Effector memory CD8-positive, alpha-beta T cell (primary cell): Measurements from ENCODE around the gene HDDC2.
"Not testable (repeated sequence)": the region's sequence is repeated elsewhere in the genome, so short reads cannot be mapped to it uniquely, and the experiment has no call there.

Source experiments
- ATAC-seq: fragments of 150-1000 bp; cut with Tn5 transposase; replicated peaks from 2 replicates; pipeline ENCODE4 v1.10.0; 2021; ENCODE audit warnings: mild to moderate bottlenecking, moderate library complexity
- DNase-seq, 3 experiments: peaks; one replicate each; pipeline ENCODE4 v3.0.0; 2021
- H3K27ac Mint-ChIP-seq, 2 donors: one replicate each; pipeline ENCODE4 v1.8.0; 2022; ENCODE audit warnings: mild to moderate bottlenecking in 2 of 2, mixed read lengths in 2 of 2, moderate library complexity in 2 of 2
- H3K27me3 Mint-ChIP-seq, 2 donors: one replicate each; pipeline ENCODE4 v1.8.0; 2022; ENCODE audit warnings: mixed read lengths in 2 of 2
- H3K36me3 Mint-ChIP-seq: one replicate; pipeline ENCODE4 v1.8.0; 2022; ENCODE audit warnings: mild to moderate bottlenecking, moderate library complexity, mixed read lengths; ENCODE audit not compliant: insufficient read depth
- H3K4me1 Mint-ChIP-seq, 2 donors: one replicate each; pipeline ENCODE4 v1.8.0; 2022; ENCODE audit warnings: low read depth in 2 of 2, mixed read lengths in 2 of 2
- H3K4me3 Mint-ChIP-seq, 2 donors: one replicate each; pipeline ENCODE4 v1.8.0; 2022; ENCODE audit warnings: mild to moderate bottlenecking in 2 of 2, mixed read lengths in 2 of 2, moderate library complexity in 2 of 2
- H3K9me3 Mint-ChIP-seq, 2 donors: one replicate each; pipeline ENCODE4 v1.8.0; 2022; ENCODE audit warnings: mixed read lengths in 2 of 2

Gene HDDC2

DNA sequence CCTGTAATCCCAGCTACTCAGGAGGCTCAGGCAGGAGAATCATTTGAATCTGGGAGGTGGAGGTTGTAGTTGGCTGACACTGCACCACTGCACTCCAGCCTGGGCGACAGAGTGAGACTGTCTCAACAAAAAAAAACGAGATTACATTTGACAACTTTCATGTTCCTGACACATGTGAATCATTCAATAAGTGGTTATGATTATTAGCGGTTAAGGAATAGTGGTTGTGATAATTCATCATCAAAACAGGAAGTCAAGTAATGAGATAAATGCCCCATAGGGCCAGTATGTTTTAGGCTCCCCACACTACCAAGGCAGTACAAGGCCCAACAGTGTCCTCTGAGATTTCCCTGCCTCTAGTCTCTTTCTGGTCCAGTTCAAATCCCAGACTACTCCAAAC lies 2.5 kb downstream of the HDDC2 start:
- peak in 1 of 3 experiments; percentile 12 for DNase-seq
- H3K4me3 Mint-ChIP-seq = peak overlapping the region; percentile 30 to 92
- ATAC-seq = peak; percentile 63
- peaks cover 51 to 68% of the 10 kb centered on the region in 2 donors for H3K4me1 Mint-ChIP-seq
- H3K27me3 Mint-ChIP-seq = no peaks in the 10 kb centered on the region
- H3K9me3 Mint-ChIP-seq = no peaks in the 10 kb centered on the region
- peak overlapping the region; percentile 65 to 96 for H3K27ac Mint-ChIP-seq
- H3K36me3 Mint-ChIP-seq = peaks cover 27% of the 10 kb centered on the region

DNA sequence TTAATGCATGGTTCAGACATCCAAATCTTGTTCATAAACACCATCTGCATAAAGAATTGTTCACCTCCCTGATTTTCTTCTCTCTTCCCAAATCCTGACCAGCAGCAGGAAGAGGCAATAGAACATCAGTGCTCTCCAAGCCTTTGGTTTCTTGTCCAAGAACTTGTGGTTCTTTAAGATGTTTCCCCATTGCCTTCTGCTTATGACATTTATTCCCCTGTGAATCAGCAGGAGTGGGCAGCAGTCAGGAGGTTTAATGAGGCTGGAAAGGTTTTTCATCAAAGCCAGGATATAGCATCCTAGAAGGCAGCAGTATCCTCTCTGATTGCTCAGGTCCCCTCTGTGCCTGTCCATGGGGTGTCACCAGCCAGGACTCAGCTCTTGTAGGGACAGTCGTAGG lies 5.3 kb downstream of the HDDC2 start:
- H3K9me3 Mint-ChIP-seq = no peaks in the 10 kb centered on the region
- no peak overlapping the region for H3K4me3 Mint-ChIP-seq
- H3K4me1 Mint-ChIP-seq = peaks cover 47 to 63% of the 10 kb centered on the region in 2 donors
- DNase-seq (no peak), ATAC-seq (no peak)
- peak overlapping the region in 1 of 2 donors; percentile 25 for H3K27ac Mint-ChIP-seq
- peaks cover 36% of the 10 kb centered on the region for H3K36me3 Mint-ChIP-seq
- H3K27me3 Mint-ChIP-seq = no peaks in the 10 kb centered on the region

GRCh38 chr6:125294925-125295324 lies 6.8 kb downstream of the HDDC2 start:
- Mint-ChIP-seq H3K4me3 (no peak overlapping the region), H3K4me1 (peaks cover 36 to 50% of the 10 kb centered on the region in 2 donors), H3K36me3 (peaks cover 35% of the 10 kb centered on the region)

GRCh38 chr6:125294036-125294435 lies 7.7 kb downstream of the HDDC2 start:
- no peaks in the 10 kb centered on the region for H3K27me3 Mint-ChIP-seq
- no peak for DNase-seq
- H3K4me1 Mint-ChIP-seq = peaks cover 27 to 41% of the 10 kb centered on the region in 2 donors
- H3K4me3 Mint-ChIP-seq = no peak overlapping the region
- H3K27ac Mint-ChIP-seq = peak overlapping the region; percentile 20 to 62
- no peak for ATAC-seq
- H3K9me3 Mint-ChIP-seq = no peaks in the 10 kb centered on the region
- H3K36me3 Mint-ChIP-seq = peaks cover 34% of the 10 kb centered on the region

More at GRCh38 chr6:125294925-125295324, 6.8 kb downstream of the HDDC2 start:
- no peak overlapping the region for H3K27ac Mint-ChIP-seq
- H3K27me3 Mint-ChIP-seq = no peaks in the 10 kb centered on the region
- DNase-seq (no peak), ATAC-seq (no peak)
- H3K9me3 Mint-ChIP-seq = no peaks in the 10 kb centered on the region

GRCh38 chr6:125293587-125293986 lies 8.2 kb downstream of the HDDC2 start:
- ATAC-seq (no peak), DNase-seq (no peak)
- H3K27me3 Mint-ChIP-seq = no peaks in the 10 kb centered on the region
- no peaks in the 10 kb centered on the region for H3K9me3 Mint-ChIP-seq
- peak overlapping the region; percentile 20 to 62 for H3K27ac Mint-ChIP-seq
- peaks cover 25 to 38% of the 10 kb centered on the region in 2 donors for H3K4me1 Mint-ChIP-seq
- peaks cover 29% of the 10 kb centered on the region for H3K36me3 Mint-ChIP-seq
- no peak overlapping the region for H3K4me3 Mint-ChIP-seq

DNA sequence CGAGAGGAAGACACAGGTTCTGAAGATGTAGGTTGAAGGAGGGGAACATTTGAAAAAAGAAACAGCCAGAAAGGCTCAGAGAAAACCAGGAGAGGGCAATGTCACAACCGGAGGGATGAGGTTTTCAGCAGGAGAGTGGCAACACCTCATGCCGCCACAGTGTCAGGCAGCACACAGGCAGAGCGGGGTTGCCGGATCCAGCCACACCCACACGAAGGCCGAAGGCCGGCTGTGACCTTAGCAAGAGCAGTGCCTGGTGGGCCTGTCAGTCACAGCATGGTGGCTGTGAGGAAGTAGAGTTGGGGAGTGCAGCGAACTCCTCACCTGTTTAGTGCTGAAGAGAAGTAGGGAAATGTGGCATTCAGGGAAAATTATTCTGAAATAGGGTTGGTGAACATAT lies 14.0 kb downstream of the HDDC2 start:
- Mint-ChIP-seq H3K36me3 (peaks cover 25% of the 10 kb centered on the region), H3K27ac (peak overlapping the region in 1 of 2 donors; percentile 47), H3K4me3 (no peak overlapping the region), H3K9me3 (peaks cover 0 to 9% of the 10 kb centered on the region in 2 donors), H3K27me3 (no peaks in the 10 kb centered on the region), H3K4me1 (peaks cover 24 to 47% of the 10 kb centered on the region in 2 donors)
- no peak for ATAC-seq
- DNase-seq = no peak

DNA sequence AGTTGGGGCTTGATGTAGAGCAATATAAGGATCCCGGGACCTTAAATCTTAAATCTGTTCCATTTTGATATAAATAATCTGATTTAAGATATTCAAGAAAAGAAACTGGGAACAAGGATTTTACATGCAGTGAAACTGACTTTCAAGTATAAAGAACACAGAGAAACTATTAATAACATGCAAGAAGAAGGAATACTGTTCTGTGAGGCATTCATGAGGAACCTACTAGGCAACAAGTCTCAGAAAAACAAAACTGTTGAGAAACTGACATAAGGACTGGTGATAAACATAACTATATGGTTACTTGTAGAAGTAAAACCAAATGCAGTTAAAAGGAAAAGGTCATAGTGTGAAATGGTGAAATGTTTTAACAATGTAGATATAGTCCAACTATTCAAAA lies 15.8 kb downstream of the HDDC2 start:
- ATAC-seq (no peak), DNase-seq (no peak)
- Mint-ChIP-seq H3K4me3 (no peak overlapping the region), H3K9me3 (peaks cover 2 to 16% of the 10 kb centered on the region in 2 donors), H3K27me3 (no peaks in the 10 kb centered on the region), H3K4me1 (peaks cover 30 to 54% of the 10 kb centered on the region in 2 donors), H3K36me3 (peaks cover 24% of the 10 kb centered on the region), H3K27ac (no peak overlapping the region)

- peaks cover 2 to 16% of the 10 kb centered on the region in 2 donors for H3K9me3 Mint-ChIP-seq
- no peaks in the 10 kb centered on the region for H3K27me3 Mint-ChIP-seq
- H3K27ac Mint-ChIP-seq = no peak overlapping the region
- DNase-seq (no peak), ATAC-seq (no peak)
- peaks cover 26% of the 10 kb centered on the region for H3K36me3 Mint-ChIP-seq
- H3K4me1 Mint-ChIP-seq = peaks cover 30 to 54% of the 10 kb centered on the region in 2 donors
- no peak overlapping the region for H3K4me3 Mint-ChIP-seq
Observed at GRCh38 chr6:125285353-125285752, 16.4 kb downstream of the HDDC2 start.

DNA sequence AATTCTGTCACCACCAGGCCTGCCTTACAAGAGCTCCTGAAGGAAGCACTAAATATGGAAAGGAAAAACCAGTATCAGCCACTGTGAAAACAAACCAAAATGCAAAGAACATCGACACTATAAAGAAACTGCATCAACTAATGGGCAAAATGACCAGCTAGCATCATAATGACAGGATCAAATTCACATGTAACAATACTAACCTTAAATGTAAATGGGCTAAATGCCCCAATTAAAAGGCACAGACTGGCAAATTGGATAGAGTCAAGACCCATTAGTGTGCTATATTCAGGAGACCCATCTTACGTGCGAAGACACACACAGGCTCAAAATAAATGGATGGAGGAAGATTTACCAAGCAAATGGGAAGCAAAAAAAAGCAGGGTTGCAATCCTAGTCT lies 19.3 kb downstream of the HDDC2 start:
- H3K27ac Mint-ChIP-seq = peak overlapping the region in 1 of 2 donors; percentile 11
- not testable (repeated sequence) for H3K27me3 Mint-ChIP-seq
- peaks cover 32 to 60% of the 10 kb centered on the region in 2 donors for H3K4me1 Mint-ChIP-seq

DNA sequence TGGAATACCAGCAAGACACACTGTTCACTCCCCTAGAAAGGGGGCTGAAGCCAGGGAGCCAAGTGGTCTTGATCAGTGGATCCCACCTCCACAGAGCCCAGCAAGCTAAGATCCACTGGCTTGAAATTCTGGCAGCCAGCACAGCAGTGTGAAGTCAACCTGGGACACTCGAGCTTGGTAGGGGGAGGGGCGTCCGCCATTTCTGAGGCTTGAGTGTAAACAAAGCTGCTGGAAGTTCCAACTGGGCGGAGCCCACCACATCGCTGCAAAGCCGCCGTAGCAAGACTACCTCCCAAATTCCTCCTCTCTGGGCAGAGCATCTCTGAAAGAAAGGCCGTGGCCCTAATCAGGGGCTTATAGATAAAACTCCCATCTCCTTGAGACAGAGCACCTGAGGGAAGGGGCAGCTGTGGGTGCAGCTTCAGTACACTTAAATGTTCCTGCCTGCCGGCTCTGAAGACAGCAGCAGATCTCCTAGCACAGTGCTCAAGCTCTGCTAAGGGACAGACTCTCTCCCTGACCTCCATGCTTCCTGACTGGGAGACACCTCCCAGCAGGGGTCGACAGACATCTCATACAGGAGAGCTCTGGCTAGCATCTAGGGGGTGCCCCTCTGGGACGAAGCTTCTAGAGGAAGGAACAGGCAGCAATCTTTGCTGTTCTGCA lies 21.3 kb downstream of the HDDC2 start:
- ATAC-seq, H3K27me3 Mint-ChIP-seq, H3K9me3 Mint-ChIP-seq, H3K36me3 Mint-ChIP-seq, DNase-seq, H3K4me3 Mint-ChIP-seq: not testable (repeated sequence)
- Mint-ChIP-seq H3K4me1 (peaks cover 41 to 64% of the 10 kb centered on the region in 2 donors), H3K27ac (peak overlapping the region; percentile 33 to 73)

More for the DNA sequence above, 19.3 kb downstream of the HDDC2 start:
- not testable (repeated sequence) for ATAC-seq, DNase-seq, H3K4me3 Mint-ChIP-seq
- peaks cover 2 to 11% of the 10 kb centered on the region in 2 donors for H3K9me3 Mint-ChIP-seq
- H3K36me3 Mint-ChIP-seq = peaks cover 17% of the 10 kb centered on the region

DNA sequence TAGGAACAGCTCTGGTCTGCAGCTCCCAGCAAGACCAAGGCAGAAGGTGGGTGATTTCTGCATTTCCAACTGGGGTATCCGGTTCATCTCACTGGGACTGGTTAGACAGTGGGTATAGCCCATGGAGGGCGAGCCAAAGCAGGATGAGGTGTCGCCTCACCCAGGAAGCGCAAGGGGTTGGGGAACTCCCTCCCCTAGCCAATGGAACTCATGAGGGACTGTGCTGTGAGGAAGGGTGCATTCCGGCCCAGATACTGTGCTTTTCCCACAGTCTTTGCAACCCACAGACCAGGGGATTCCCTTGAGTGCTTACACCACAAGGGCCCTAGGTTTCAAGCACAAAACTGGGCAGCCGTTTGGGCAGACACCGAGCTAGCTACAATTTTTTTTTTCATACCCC lies 21.8 kb downstream of the HDDC2 start:
- H3K27me3 Mint-ChIP-seq = no peaks in the 10 kb centered on the region

GRCh38 chr6:125277838-125278237 lies 23.9 kb downstream of the HDDC2 start:
- H3K4me3 Mint-ChIP-seq = no peak overlapping the region
- H3K36me3 Mint-ChIP-seq = peaks cover 13% of the 10 kb centered on the region
- H3K27me3 Mint-ChIP-seq = no peaks in the 10 kb centered on the region
- ATAC-seq = no peak
- no peak for DNase-seq
- H3K4me1 Mint-ChIP-seq = peaks cover 29 to 46% of the 10 kb centered on the region in 2 donors
- peaks cover 2 to 8% of the 10 kb centered on the region in 2 donors for H3K9me3 Mint-ChIP-seq
- peak overlapping the region; percentile 21 to 73 for H3K27ac Mint-ChIP-seq

More for the DNA sequence above, 21.8 kb downstream of the HDDC2 start:
- H3K4me3 Mint-ChIP-seq = no peak overlapping the region
- peaks cover 39 to 63% of the 10 kb centered on the region in 2 donors for H3K4me1 Mint-ChIP-seq
- H3K27ac Mint-ChIP-seq = peak overlapping the region; percentile 33 to 71
- peaks cover 11% of the 10 kb centered on the region for H3K36me3 Mint-ChIP-seq
- peaks cover 2 to 8% of the 10 kb centered on the region in 2 donors for H3K9me3 Mint-ChIP-seq
- ATAC-seq (peak; percentile 8), DNase-seq (no peak)

DNA sequence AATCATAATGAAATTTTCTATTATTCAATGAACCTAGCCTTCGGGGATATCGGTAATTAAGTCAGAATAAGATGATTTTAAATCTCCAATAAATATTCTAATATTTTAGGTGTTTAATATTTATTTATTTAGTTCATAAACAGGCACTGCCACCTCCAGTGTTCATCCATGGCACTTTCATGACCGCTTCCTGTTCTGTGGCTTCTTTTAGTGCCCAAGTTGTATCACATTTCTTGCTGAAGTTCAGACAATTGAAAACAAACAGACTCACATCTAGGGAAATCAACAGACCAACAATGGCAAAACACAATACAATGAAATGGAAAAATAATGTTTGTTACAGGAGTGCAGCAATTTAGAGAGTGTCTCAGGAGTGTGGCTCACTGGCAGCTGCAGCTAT lies 26.0 kb downstream of the HDDC2 start:
- Mint-ChIP-seq H3K36me3 (peaks cover 10% of the 10 kb centered on the region), H3K4me3 (peak overlapping the region in 1 of 2 donors; percentile 27), H3K9me3 (no peaks in the 10 kb centered on the region), H3K27ac (peak overlapping the region; percentile 12 to 73), H3K4me1 (peaks cover 19 to 34% of the 10 kb centered on the region in 2 donors), H3K27me3 (no peaks in the 10 kb centered on the region)
- DNase-seq (no peak), ATAC-seq (no peak)

DNA sequence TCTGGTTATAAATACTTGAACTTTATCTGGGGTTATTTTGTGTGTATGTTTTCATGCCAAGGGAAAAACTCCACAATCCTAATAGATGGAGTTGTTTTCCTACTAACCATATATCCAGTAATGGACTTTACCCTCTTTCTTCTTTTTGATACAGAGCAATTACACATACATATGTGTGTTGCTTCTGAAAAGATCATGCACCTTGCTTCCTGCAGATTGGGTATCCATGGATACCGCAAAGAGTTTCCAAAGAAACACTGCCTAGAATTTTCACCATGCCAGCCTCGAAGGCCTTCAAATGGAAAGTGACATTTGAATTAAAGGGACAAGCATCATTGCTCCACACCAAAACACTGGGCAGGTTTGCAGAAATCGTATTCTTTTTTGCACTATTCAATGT lies 26.8 kb downstream of the HDDC2 start:
- Mint-ChIP-seq H3K4me3 (no peak overlapping the region), H3K27me3 (no peaks in the 10 kb centered on the region), H3K36me3 (peaks cover 5% of the 10 kb centered on the region), H3K9me3 (no peaks in the 10 kb centered on the region), H3K27ac (peak overlapping the region in 1 of 2 donors; percentile 73), H3K4me1 (peaks cover 17 to 34% of the 10 kb centered on the region in 2 donors)
- no peak for ATAC-seq
- DNase-seq = no peak
